HTR-8/SVneo (cell line): Measurements from ENCODE around the gene RGS21.
"Not testable (repeated sequence)": the region's sequence is repeated elsewhere in the genome, so short reads cannot be mapped to it uniquely, and the experiment has no call there.

Source experiments
- DNase-seq: peaks from one replicate; pipeline ENCODE4 v3.0.0; 2011; ENCODE audit warnings: low spot score, mixed read lengths; ENCODE audit not compliant: insufficient read length
- FAIRE-seq: peaks from 2 replicates; lab custom pipeline; 2011; peaks lifted over from hg19 to GRCh38; lab: Jason Lieb, UNC

Gene RGS21

GRCh38 chr1:192316942-192317450, at the start of gene RGS21:
TSS of gene RGS21 (plus strand) at chr1:192316992. CDS start at chr1:192343037, 26,045 bp downstream.
- FAIRE-seq: no peak
- no peak for DNase-seq

GRCh38 chr1:192268468-192269052, 48.2 kb upstream of the RGS21 start:
- DNase-seq: no peak
- no peak for FAIRE-seq

GRCh38 chr1:192270398-192270797, 46.4 kb upstream of the RGS21 start:
- no peak for DNase-seq
- no peak for FAIRE-seq

GRCh38 chr1:192272732-192273131, 44.1 kb upstream of the RGS21 start:
- DNase-seq (no peak), FAIRE-seq (no peak)

GRCh38 chr1:192274588-192274987, 42.2 kb upstream of the RGS21 start:
- DNase-seq: no peak
- FAIRE-seq: no peak

DNA sequence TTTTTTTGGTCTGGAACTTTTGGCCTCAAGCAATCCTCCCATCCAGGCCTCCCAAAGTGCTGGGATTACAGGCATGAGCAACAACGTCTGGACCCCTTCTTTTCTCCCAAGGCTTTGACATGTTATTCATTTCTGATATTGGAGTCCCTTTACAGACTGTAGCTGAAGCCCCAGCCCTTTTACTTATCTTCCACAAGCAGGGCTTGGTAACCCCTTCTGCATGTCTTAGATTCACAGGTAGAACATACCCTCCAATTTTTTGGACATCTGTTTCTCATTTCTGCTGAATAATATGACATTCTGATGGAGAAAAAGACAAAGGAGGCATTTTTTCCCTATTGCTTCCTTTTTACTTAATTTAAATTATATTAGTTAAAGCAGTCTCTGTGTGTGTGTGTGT, 39.2 kb upstream of the RGS21 start:
- FAIRE-seq (no peak), DNase-seq (no peak)

DNA sequence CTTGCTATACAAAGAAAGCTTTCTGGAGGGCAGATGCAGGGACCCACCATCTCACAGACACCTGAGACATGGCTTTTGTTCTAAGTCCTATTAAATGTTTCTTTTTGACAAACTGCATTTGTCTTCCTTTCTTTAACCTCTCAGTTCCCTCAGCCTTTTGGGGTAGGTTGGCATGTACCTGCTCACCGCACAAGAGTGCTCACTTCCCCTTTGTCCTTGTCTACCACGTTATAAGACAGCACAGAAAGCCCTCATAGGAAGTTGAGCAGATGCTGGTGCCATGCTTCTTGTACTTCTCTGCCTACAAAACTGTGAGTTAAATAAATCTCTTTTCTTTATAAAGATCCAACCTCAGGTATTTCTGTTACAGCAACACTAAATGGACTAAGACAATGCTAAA, 31.9 kb upstream of the RGS21 start:
- FAIRE-seq: no peak

DNA sequence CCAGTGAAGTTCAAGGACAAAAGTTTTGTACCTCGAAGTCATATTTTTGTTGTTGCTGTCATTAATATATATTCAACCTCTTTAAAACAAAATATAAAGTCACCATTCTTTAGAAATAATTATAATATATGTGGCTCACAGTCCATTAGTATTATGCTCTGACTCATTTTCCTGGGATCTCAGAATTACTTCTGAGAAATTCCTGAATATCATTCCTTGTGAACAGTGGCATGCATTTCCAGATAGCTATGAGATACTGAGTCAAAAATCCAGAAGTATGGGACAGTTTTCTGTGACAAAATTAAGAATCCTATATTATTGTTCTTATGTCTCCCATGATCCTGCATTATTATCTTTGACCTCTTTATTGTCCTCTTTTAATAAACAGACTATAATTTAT, 13.8 kb upstream of the RGS21 start:
- DNase-seq (no peak), FAIRE-seq (no peak)

More for the DNA sequence above, 31.9 kb upstream of the RGS21 start:
- DNase-seq: no peak

GRCh38 chr1:192308314-192308713, 8.5 kb upstream of the RGS21 start:
- DNase-seq, FAIRE-seq: not testable (repeated sequence)

DNA sequence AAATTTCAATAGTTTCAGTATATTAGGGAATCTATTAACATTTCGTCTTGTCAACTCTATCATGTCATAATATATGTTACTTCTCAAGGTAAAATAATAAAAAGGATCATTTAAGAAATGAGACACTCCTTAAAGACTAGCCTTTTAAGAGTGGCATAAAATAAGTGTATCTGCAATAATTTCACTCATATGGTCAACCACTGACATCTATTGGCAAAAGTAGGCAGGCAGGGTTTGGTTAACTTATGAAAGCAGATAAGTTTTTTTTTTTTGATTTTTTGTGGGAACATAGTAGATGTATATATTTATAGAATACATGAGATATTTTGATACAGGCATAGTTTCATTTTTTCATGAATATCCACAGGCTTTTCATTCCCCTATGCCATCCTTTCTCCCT, 5.5 kb upstream of the RGS21 start:
- DNase-seq (peak; percentile 23), FAIRE-seq (no peak)

DNA sequence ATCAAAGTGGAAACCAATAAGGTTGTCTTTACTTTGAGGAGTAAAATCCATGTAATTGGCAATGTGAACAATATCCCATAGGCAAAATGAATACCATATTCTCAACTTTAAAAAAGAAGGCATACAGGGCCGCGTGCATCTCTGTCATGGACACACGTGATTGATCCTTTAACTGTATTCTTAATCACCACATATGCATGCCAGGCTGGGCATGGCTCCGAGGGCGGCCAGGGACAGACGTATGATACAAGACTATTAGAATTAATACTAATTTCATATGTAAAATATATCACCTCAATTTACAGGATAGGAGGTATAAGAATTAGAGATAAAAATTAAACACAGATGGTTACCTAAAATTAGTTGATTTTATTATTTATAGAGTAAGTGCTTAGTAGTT, 11.2 kb downstream of the RGS21 start:
- DNase-seq (no peak), FAIRE-seq (no peak)

DNA sequence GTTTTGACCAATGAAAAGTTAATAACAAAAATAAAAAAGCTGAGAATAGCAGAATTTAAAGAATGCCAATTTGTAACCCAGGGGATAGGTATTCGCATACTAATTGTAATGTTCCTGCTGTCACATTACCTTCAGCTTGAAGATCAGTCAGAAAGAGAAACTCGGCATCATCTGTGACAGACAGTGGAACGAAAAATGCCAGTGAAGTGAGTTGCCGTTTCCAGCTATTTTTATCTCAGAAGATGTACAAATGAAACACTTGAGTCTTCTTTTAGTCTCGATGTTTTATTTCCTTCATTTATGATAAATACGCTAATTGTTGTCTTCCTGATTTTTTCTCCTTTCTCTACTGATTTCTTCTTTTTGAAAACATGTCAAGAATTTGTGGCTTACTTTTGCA, 26.1 kb downstream of the RGS21 start:
- DNase-seq (no peak), FAIRE-seq (no peak)

DNA sequence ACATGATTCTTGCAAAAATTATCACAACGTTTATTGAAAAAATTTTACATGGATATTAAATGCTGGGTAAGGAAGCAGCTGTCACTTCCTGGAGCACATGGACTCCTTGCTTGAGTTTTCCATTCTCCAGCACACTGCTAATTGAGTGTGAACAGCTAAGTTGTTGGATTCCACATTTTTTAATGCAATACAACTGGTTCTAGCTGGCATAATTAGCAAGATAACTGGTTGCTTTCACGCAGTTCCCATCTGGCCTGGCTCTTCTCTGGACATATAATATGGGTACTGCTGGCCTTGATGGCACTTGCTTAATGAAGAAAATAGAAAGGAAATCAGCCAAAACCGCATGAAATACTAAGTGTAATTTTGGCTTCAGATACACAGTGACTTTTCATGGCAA, 26.6 kb downstream of the RGS21 start:
- no peak for DNase-seq
- no peak for FAIRE-seq

DNA sequence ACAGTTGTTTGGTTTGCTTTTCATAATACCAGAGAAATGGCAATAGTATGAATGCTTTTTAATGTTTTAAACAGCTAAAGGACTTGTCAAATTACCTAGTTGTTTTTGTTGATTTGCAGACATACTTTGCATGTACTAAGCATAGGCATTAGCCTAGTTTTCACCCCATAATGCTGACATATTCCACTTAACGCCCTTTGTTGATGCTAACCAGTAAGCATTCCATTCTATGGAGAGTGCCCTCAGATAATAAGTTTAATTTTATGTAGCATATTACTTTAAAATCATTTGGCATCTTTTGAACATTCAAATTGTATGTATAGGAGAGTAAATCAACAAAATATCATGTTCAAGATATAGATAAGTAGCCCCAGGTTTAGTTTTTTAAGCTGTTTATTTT, 32.5 kb downstream of the RGS21 start:
- no peak for DNase-seq
- no peak for FAIRE-seq

DNA sequence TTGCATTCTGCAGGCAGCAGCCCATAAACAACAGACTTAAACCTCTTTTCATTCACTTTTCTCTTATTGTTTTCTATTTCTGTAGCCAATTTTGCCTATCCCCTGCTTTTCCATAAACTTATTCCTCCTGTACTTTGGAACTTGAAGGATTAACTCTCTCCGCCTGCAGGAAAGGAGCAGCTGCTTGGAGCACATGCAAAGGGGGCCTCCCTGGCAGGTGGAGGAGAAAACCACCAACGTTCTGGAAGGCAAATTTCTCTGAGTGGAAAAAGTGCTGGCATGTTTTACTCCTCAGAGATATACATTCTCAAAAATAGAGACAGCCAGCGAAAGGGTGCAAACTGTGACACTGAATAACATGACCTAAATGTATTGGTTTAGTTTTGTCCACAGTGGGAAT, 33.6 kb downstream of the RGS21 start:
- FAIRE-seq (no peak), DNase-seq (no peak)

GRCh38 chr1:192351550-192351949, 34.8 kb downstream of the RGS21 start:
- DNase-seq (no peak), FAIRE-seq (no peak)

DNA sequence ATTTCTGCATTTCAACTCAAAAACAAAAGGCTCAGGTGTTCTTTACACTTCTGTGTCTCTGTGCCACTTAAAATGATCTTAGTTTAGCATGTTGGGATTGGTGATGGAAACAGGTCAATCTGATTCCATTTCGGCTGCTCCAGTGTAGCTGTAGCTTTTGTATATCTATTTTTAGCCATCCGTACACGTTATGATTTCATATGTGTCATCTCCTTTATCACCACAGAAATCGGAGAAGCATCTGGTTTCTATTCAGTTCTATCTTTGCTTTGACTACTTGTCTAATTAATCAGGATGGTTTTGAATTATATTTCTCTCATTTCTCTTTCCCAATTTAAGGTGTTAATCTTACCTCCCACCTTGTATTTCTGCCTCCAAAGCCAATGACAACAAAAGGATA, 41.1 kb downstream of the RGS21 start:
- no peak for DNase-seq
- FAIRE-seq: no peak

DNA sequence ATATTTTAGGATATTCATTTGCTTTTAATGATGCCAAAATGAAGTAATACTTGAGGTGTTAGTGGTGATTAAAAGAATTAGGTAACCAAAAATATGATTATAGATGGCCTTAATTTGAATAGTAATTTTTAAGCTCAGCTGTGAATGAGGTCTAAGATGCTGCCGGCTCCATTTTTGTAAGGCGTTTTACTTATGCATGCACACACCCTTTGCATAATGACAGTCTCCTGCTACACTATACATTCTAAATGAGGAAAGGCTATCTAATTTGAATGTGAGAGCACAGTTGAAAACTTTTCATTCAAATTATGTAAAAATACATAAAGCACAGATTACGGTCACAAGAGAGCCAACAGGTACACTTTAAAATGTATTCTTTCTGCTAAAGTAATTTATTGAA, 41.6 kb downstream of the RGS21 start:
- FAIRE-seq: no peak
- no peak for DNase-seq

DNA sequence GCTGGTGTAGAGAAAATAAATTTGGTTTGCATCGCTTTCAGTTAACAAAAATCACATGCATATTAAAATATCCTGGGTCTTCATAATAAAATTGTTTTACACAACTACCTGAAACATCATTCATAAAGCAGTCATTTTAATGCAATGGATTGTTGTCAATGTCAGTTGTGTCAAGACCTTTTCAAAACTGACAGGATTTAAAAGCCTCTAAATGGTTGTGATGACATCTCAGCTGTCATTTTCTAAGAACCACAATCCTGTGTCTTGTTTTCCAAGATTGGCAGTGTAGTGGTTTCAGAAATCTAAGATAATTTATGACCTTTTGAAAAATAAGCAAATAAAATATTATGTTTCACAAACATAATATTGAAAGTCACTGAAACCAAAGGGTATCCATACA, 42.0 kb downstream of the RGS21 start:
- DNase-seq: no peak
- no peak for FAIRE-seq

- FAIRE-seq (no peak), DNase-seq (no peak)
These were observed 46.4 kb downstream of the RGS21 start for GRCh38 chr1:192363177-192363576.

- FAIRE-seq (no peak), DNase-seq (no peak)
These were observed 50.6 kb downstream of the RGS21 start for GRCh38 chr1:192367436-192367835.

GRCh38 chr1:192375306-192375705, 58.5 kb downstream of the RGS21 start:
- no peak for FAIRE-seq
- DNase-seq: no peak

- FAIRE-seq (no peak), DNase-seq (no peak)
These were observed 59.6 kb downstream of the RGS21 start for GRCh38 chr1:192376374-192376773.
